A549 (cell line): Measurements from ENCODE around the gene NR2F1.

Experiments
- CEBPB ChIP-seq, 2 experiments: fragments of >200 bp in 1 of 2; sonication (Bioruptor Twin) in 1 of 2; formaldehyde crosslinking in 1 of 2; IDR thresholded peaks; 2 replicates each; pipeline ENCODE4 v1.6.1; 2012 to 2016
- CTCF ChIP-seq: fragments of >200 bp; sonication (Bioruptor Twin); formaldehyde crosslinking; IDR thresholded peaks from 3 replicates; pipeline ENCODE4 v1.5.1; 2016
- EP300 ChIP-seq, 2 experiments: fragments of >200 bp; sonication (Bioruptor Twin); formaldehyde crosslinking; IDR thresholded peaks; 2 replicates in 1 of 2; 3 replicates in 1 of 2; pipeline ENCODE4 v1.6.1; 2016 to 2017
- FOSL2 ChIP-seq, 2 experiments: fragments of 450-650 bp in 1 of 2; fragments of >200 bp in 1 of 2; sonication (Bioruptor Twin) in 1 of 2; formaldehyde crosslinking; IDR thresholded peaks; 2 replicates each; pipeline versions ENCODE4 v1.5.0 to v1.6.1; 2016 to 2020; ENCODE audit warnings: mild to moderate bottlenecking in 1 of 2, moderate library complexity in 1 of 2
- HOXA7 ChIP-seq: fragments of 250-450 bp; sonication (Bioruptor Pico); IDR thresholded peaks from 2 replicates; pipeline ENCODE4 v1.5.0; 2020; ENCODE audit warnings: mild to moderate bottlenecking, moderate library complexity
- HOXB5 ChIP-seq: fragments of 250-450 bp; sonication (Bioruptor Pico); IDR thresholded peaks from 2 replicates; pipeline ENCODE4 v1.5.0; 2020; ENCODE audit warnings: mild to moderate bottlenecking, moderate library complexity
- MAZ ChIP-seq: fragments of 150-350 bp; IDR thresholded peaks from 2 replicates; pipeline ENCODE4 v1.6.1; 2014; ENCODE audit warnings: antibody characterized with exemption, low read depth, low read length, borderline replicate concordance
- NPAS2 ChIP-seq: fragments of 250-450 bp; sonication (Bioruptor Pico); IDR thresholded peaks from 2 replicates; pipeline ENCODE4 v1.8.0; 2022; ENCODE audit warnings: mild to moderate bottlenecking, moderate library complexity, borderline replicate concordance
- POLR2A ChIP-seq: IDR thresholded peaks from 2 replicates; pipeline ENCODE4 v1.6.1; 2012; ENCODE audit warnings: mild to moderate bottlenecking, low read length
- RAD21 ChIP-seq, 2 experiments: fragments of >200 bp in 1 of 2; sonication (Bioruptor Twin) in 1 of 2; formaldehyde crosslinking in 1 of 2; IDR thresholded peaks in 1 of 2; conservative IDR thresholded peaks in 1 of 2; 2 replicates in 1 of 2; 3 replicates in 1 of 2; pipeline ENCODE4 v1.6.1; 2012 to 2018; ENCODE audit warnings: inconsistent platforms in 1 of 2
- REST ChIP-seq: fragments of 200-600 bp; sonication (generic); IDR thresholded peaks from 2 replicates; pipeline ENCODE4 v1.6.1; 2016; ENCODE audit warnings: antibody characterized with exemption, mild to moderate bottlenecking, moderate library complexity
- SMC3 ChIP-seq: fragments of >200 bp; sonication (Bioruptor Twin); formaldehyde crosslinking; IDR thresholded peaks from 3 replicates; pipeline ENCODE4 v1.6.1; 2018; ENCODE audit warnings: inconsistent platforms
- SREBF2 ChIP-seq: fragments of 450-650 bp; IDR thresholded peaks from 2 replicates; pipeline ENCODE4 v1.6.1; 2014; ENCODE audit warnings: mild to moderate bottlenecking, moderate library complexity

- TF ChIP-seq CTCF (no peak), REST (no peak), POLR2A (no peak), SREBF2 (no peak), MAZ (no peak), HOXB5 (CRISPR knock-in tag) (no peak), CEBPB (IDR thresholded peaks at IDR 0.05) (no peak), RAD21 (conservative IDR thresholded peaks at IDR 0.05 in 1 of 2, IDR thresholded peaks at IDR 0.05 in 1 of 2) (no peak), FOSL2 (IDR thresholded peaks at IDR 0.05) (no peak), FOSL2 (CRISPR knock-in tag; IDR thresholded peaks at IDR 0.05) (no peak), EP300 (IDR thresholded peaks at IDR 0.05) (no peak), NPAS2 (CRISPR knock-in tag) (no peak), HOXA7 (no peak), SMC3 (no peak)
Measured at GRCh38 chr5:93593476-93594131, 10.6 kb downstream of the NR2F1 start.
